Skeletal muscle tissue (tissue), 4 donors: ENCODE results near the gene AKAP8. TPM values are rescaled to one million over a fixed set of nuclear protein-coding genes. Genes with fewer than 3 reads are reported as not detected.
"Not testable (repeated sequence)": the region's sequence is repeated elsewhere in the genome, so short reads cannot be mapped to it uniquely, and the experiment has no call there.

Experiments
- H3K27ac ChIP-seq: one replicate; pipeline ENCODE4 v1.7.0; 2013; ENCODE audit warnings: mild to moderate bottlenecking, low read depth, low read length, inconsistent platforms
- H3K27me3 ChIP-seq, 3 donors: one replicate each; pipeline ENCODE4 v1.7.0; 2013; ENCODE audit warnings: low read length in 3 of 3; ENCODE audit not compliant: control insufficient read depth in 3 of 3, insufficient read depth in 3 of 3
- H3K36me3 ChIP-seq, 3 donors: one replicate each; pipeline ENCODE4 v1.7.0; 2013; ENCODE audit warnings: low read length in 3 of 3; ENCODE audit not compliant: control insufficient read depth in 3 of 3, insufficient read depth in 3 of 3
- H3K4me1 ChIP-seq, 3 donors: one replicate each; pipeline ENCODE4 v1.7.0; 2013; ENCODE audit warnings: low read length in 3 of 3, mild to moderate bottlenecking in 3 of 3; ENCODE audit not compliant: control insufficient read depth in 3 of 3, insufficient read depth in 3 of 3
- H3K4me3 ChIP-seq, 3 donors: one replicate each; pipeline ENCODE4 v1.7.0; 2013; ENCODE audit warnings: low read length in 3 of 3
- H3K9ac ChIP-seq, 3 donors: one replicate each; pipeline ENCODE4 v1.7.0; 2013; ENCODE audit warnings: low read length in 3 of 3, mild to moderate bottlenecking in 3 of 3, moderate library complexity in 2 of 3, low read depth in 1 of 3
- H3K9me3 ChIP-seq, 3 donors: one replicate each; pipeline ENCODE4 v1.7.0; 2013; ENCODE audit warnings: low read length in 3 of 3; ENCODE audit not compliant: control insufficient read depth in 3 of 3
- total RNA-seq: library from RNA; depleted of rRNA; stranded (reverse); fragments of >200 nt; gene quantifications from one replicate; pipeline ENCODE4 v1.2.3, GENCODE V29; 2014
- donor health status: Osteomylitis.

AKAP8 gene
- total RNA-seq, 1 donor from 2014 or later, result 13.6 TPM

DNA sequence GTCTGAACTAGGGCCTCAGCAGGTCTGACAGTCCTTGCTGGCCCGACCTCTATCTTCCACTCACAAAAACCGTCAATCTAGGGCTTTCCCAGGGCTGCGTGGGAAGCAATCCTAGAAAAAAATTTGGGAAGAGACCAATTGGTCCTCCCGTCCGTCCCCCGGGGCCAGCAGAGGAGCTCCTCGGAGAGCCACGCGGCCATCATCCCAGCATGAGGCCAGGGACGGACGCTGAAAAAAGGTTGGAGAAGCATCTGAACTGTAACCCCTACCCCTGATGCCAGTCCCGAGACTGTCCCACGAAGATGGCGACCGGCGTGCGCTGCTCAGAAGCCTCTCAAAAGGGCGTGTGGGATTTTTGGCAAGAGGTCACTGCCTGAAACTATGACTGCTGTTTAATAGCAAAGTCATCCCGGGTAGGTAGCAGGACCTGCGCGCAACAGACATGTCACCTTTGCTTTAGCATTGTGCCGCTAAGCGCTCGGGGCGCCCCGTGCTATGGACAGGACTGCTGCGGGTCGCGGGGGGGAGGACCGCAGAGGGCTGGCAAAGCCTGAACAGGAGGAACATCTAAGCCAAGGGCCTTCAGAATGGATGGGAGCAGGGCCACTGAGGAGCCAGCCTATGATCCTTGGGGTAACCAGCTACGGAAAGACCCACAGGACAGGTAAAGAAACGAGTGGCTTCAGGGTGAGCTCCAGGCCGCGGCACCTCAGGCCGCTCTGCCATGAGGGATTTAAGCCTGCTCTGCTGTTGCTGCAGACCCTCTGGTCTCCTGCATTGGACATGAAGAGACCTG is 10.6 kb downstream of the AKAP8 start:
- no peak overlapping the region for H3K27ac ChIP-seq

DNA sequence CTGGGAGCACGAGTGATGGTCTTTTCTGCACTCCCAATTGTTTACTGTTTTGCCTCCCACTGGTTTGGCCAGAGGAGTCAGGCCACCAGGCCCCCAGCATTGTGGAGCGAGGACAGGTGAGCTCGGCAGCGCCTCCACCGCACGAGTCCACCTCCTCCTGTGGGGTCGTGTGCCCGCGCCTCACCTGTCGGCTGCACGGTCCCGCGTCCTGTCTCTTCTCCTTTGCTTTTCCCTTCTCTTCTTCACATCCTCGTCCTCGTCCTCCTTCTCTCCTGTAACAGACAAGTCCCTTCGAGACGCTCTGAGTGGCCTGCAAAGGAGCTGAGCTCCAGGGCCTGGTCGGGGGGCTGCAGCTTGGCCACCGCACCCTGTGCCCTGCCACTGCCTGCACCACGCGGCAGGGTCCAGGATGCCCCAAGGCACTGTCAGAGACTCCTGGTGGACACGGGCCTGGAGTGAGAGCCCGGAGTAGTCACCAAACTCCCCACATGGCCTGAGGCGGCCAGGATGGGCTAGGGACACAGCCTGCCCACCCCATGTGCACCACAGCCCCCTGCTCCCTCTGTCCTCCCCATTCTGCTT is 11.4 kb downstream of the AKAP8 start:
- H3K27me3 ChIP-seq, result no peaks in the 10 kb centered on the region
- peaks cover 0 to 9% (median 0%) of the 10 kb centered on the region in 3 donors for H3K4me1 ChIP-seq
- H3K4me3 ChIP-seq, result no peak overlapping the region
- peaks cover 62 to 67% (median 64%) of the 10 kb centered on the region in 3 donors for H3K36me3 ChIP-seq
- no peaks in the 10 kb centered on the region for H3K9me3 ChIP-seq
- H3K9ac ChIP-seq, result no peak overlapping the region
- no peak overlapping the region for H3K27ac ChIP-seq

More for the DNA sequence above, 10.6 kb downstream of the AKAP8 start:
- H3K4me1 ChIP-seq, result peaks cover 3 to 15% (median 3%) of the 10 kb centered on the region in 3 donors
- H3K27me3 ChIP-seq, result no peaks in the 10 kb centered on the region
- peaks cover 62 to 74% (median 68%) of the 10 kb centered on the region in 3 donors for H3K36me3 ChIP-seq
- H3K9ac ChIP-seq, result no peak overlapping the region
- no peak overlapping the region for H3K4me3 ChIP-seq
- no peaks in the 10 kb centered on the region for H3K9me3 ChIP-seq

DNA sequence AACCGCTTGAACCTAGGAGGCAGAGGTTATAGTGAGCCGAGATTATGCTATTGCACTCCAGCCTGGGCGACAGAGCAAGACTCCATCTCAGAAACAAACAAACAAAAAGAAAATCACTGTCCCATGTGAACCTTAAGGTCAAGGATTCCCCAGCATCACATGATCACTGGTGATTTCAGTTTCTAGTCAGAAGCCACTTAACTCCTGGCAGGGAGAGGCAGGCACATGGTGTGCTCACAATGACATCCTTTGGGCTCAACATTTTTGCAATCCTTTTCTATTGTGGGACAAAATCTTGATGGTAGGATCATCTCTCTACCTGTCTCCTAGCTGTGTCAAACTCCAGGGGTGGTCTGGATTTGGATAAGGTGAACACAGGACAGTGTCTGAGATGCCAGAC is 12.1 kb downstream of the AKAP8 start:
- no peak overlapping the region for H3K9ac ChIP-seq
- no peaks in the 10 kb centered on the region for H3K9me3 ChIP-seq
- H3K4me1 ChIP-seq, result peaks cover 0 to 9% (median 0%) of the 10 kb centered on the region in 3 donors
- no peak overlapping the region for H3K4me3 ChIP-seq
- no peak overlapping the region for H3K27ac ChIP-seq
- peaks cover 57 to 62% (median 60%) of the 10 kb centered on the region in 3 donors for H3K36me3 ChIP-seq
- H3K27me3 ChIP-seq, result no peaks in the 10 kb centered on the region

DNA sequence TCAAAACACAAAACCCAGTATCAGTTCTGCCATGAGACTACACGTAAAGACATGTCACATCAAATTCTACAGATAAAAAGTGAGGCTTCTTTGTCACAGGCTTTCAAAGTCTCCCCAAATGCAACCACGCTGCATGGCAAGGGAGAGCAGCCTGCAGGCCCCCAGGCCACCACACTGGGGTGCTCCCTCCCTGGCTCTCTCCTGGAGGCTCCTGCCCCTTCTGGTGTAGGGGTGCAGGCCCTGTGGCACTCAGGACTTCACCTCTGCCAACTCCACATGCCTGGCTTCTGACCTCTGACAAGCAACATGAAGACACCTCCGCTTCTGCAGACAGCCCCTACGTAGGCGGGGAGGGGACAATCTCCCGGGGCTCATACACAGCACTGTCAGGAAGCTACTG is 14.3 kb downstream of the AKAP8 start:
- Histone ChIP-seq H3K36me3 (peaks cover 58 to 63% (median 60%) of the 10 kb centered on the region in 3 donors), H3K27ac (no peak overlapping the region), H3K4me1 (peaks cover 0 to 5% (median 0%) of the 10 kb centered on the region in 3 donors), H3K4me3 (no peak overlapping the region), H3K9ac (no peak overlapping the region), H3K27me3 (no peaks in the 10 kb centered on the region), H3K9me3 (no peaks in the 10 kb centered on the region)

DNA sequence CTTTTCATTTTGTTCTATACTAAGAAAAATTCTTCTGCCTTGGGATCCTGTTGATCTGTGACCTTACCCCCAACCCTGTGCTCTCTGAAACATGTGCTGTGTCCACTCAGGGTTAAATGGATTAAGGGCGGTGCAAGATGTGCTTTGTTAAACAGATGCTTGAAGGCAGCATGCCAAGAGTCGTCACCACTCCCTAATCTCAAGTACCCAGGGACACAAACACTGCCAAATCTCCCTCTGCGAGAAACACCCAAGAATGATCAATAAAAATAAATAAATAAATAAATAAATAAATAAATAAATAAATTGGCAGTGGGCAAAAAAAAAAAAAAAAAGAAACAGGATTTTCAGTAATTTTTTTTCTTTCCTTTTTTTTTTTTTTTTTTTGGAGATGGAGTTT is 15.8 kb downstream of the AKAP8 start:
- not testable (repeated sequence) for H3K9me3 ChIP-seq, H3K4me1 ChIP-seq, H3K9ac ChIP-seq, H3K27me3 ChIP-seq, H3K27ac ChIP-seq, H3K4me3 ChIP-seq
- peaks cover 55 to 60% (median 58%) of the 10 kb centered on the region in 3 donors for H3K36me3 ChIP-seq

DNA sequence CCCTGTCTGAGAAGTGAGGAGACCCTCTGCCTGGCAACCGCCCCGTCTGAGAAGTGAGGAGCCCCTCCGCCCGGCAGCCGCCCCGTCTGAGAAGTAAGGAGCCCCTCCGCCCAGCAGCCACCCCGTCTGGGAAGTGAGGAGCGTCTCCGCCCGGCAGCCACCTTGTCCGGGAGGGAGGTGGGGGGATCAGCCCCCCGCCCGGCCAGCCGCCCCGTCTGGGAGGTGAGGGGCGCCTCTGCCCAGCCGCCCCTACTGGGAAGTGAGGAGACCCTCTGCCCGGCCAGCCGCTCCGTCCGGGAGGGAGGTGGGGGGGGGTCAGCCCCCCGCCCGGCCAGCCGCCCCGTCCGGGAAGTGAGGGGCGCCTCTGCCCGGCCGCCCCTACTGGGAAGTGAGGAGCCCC is 16.5 kb downstream of the AKAP8 start:
- not testable (repeated sequence) for H3K27ac ChIP-seq, H3K4me3 ChIP-seq, H3K4me1 ChIP-seq, H3K9ac ChIP-seq, H3K9me3 ChIP-seq, H3K27me3 ChIP-seq
- H3K36me3 ChIP-seq, result peaks cover 55 to 60% (median 58%) of the 10 kb centered on the region in 3 donors

DNA sequence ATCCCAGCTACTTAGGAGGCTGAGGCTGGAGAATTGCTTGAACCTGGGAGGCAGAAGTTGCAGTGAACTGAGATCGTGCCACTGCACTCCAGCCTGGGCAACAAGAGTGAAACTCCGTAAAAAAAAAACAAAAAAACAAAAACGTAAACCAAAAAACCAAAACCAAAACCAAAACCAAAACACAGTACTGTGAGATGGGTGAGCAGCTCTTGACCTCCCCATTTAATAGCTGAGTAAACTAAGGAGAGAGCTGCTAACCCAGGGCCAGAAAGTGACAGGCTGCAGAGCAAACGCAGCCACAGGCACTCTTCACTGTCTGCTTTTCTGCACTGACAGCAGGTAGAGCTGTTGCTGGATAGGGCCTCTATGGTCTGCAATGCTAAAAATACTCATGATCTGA is 19.6 kb downstream of the AKAP8 start:
- not testable (repeated sequence) for H3K4me3 ChIP-seq, H3K9me3 ChIP-seq, H3K27ac ChIP-seq, H3K27me3 ChIP-seq, H3K4me1 ChIP-seq
- peaks cover 50 to 55% (median 54%) of the 10 kb centered on the region in 3 donors for H3K36me3 ChIP-seq
- H3K9ac ChIP-seq, result peak overlapping the region in 1 of 3 donors; percentile 16

DNA sequence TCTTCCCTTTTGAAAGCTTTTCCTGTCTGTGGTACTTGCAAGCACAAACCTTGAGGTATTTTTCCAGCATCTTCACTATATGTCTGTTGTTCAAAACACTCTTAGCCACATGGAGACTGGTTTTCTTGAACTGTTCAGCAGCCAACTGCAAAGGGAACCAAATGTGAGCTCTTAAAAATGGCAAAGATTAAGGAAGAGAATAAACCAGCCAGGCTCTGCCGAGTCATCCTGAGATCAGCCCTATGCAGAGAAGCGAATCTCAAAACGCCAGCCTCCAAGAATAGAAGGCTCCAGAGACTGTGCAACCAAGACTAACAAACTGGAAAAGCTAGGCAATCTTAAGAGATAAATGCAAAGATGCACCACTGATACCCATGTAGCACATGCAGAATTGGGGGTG is 20.7 kb downstream of the AKAP8 start:
- no peaks in the 10 kb centered on the region for H3K4me1 ChIP-seq
- H3K27ac ChIP-seq, result no peak overlapping the region
- H3K9ac ChIP-seq, result no peak overlapping the region
- H3K36me3 ChIP-seq, result peaks cover 55 to 62% (median 60%) of the 10 kb centered on the region in 3 donors
- no peak overlapping the region for H3K4me3 ChIP-seq
- H3K27me3 ChIP-seq, result no peaks in the 10 kb centered on the region
- H3K9me3 ChIP-seq, result no peaks in the 10 kb centered on the region

DNA sequence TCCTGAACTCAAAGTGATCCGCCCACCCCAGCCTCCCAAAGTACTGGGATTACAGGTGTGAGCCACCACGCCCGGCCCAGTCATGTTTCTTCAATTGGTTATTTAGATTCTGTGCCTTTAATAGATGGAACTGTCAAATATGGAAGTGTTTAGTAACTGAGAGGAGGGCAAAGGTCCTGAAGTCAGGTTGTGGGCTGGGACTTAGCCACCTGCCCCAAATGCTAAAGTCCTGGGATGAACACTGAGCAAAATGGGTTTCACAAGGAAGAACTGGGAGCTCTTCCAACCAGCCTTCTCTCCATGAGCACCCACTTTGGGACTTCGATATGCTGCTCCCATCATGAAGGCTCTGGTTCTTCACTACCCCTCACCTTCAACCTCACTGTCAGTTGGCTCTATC is 21.7 kb downstream of the AKAP8 start:
- Histone ChIP-seq H3K4me3 (no peak overlapping the region), H3K27me3 (no peaks in the 10 kb centered on the region), H3K4me1 (no peaks in the 10 kb centered on the region), H3K27ac (no peak overlapping the region), H3K9ac (no peak overlapping the region), H3K36me3 (peaks cover 55 to 65% (median 62%) of the 10 kb centered on the region in 3 donors), H3K9me3 (no peaks in the 10 kb centered on the region)

DNA sequence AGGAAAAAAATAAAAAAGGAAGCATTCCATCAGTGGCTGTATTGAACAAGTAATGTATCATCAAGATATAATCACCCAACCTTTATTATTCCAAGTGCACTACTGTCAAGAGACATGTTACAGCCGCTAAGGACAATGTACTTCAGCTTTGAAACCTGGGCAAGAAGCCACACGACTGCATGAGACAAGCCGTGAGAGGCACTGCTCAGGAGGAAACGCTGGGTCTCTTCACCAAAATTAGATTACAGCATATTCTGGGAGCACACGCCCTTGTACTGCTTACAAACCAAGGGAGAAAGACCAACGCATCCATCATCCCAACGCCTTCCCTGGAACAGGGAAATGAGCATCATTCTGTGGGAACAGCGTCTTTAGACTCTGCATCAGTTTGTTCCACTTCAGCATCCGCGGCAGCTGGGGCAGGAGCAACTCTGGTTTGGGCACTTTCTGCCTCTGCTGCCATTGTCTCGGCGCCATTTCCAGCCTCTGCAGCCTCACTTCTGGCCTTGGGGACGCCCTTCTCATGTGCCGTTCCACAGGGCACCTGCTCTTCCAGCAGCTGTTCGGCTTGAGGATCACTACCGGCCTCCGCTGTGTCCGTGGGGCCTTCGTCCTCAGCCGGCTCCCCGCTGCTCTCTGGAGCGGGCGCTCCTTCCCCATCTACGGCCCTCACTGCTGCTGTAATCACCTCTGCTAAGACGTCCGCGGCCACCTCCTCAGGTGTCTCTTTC is 24.9 kb downstream of the AKAP8 start:
- Histone ChIP-seq H3K27me3 (no peaks in the 10 kb centered on the region), H3K9ac (no peak overlapping the region), H3K27ac (no peak overlapping the region), H3K4me1 (peaks cover 0 to 7% (median 4%) of the 10 kb centered on the region in 3 donors), H3K4me3 (no peak overlapping the region), H3K9me3 (no peaks in the 10 kb centered on the region), H3K36me3 (peaks cover 34 to 44% (median 41%) of the 10 kb centered on the region in 3 donors)
